ENCODE results near the gene AGPAT3. TPM values are rescaled to one million over a fixed set of nuclear protein-coding genes. Genes with fewer than 3 reads are reported as not detected.

Gene AGPAT3
- total and polyA plus RNA-seq, 2 donors (not counting 3 experiments of a cell fraction or from before 2014, with no cell fraction given), result 39.9 to 76.7 TPM

DNA sequence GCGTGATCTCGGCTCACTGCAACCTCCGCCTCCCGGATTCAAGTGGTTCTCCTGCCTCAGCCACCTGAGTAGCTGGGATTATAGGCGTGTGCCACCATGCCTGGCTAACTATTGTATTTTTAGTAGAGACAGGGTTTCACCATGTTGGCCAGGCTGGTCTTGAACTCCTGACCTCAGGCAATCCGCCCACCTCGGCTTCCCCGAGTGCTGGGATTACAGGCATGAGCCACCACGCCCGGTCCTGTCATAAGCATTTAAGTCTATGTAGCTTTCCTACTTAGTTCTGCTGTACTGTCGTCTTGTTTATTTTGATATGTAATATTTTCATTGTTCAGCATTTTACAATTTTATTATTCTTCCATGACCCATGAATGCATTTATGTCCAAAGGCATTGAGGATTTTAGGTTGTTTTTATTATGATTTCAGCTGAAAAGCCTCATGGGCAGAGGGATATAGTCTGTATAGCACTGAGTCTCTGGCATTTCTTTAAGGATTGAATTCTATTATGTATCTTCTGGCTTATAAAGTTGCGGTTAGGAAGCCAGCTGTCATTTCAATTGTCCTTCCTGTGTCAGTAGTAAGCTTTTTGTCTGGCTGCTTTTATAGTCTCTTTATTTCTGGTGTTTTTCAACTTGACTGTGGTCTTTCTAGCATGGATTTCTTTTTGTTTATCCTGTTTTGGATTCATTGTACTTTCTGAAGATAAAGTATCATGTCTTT lies 9.2 kb downstream of the AGPAT3 start:
- H3K9me3 ChIP-seq (replicated peaks; ENCODE audit: control insufficient read depth, insufficient read depth, low read length), result no peaks in the 10 kb centered on the region
- dilution Hi-C loops (cut with MboI; ENCODE audit: extremely low pct_ligation_motif_present, low sequenced_read_pairs) (no loop called here), intact Hi-C loops (cut with micrococcal nuclease) (no loop called here)
- no peak for TF ChIP-seq MYC (IDR thresholded peaks at IDR 0.05; ENCODE audit: low read depth, low read length)
- TF ChIP-seq JUN (IDR thresholded peaks at IDR 0.05; ENCODE audit: borderline replicate concordance, insufficient read depth, insufficient read length, low read depth), result no peak
- no peak for TF ChIP-seq FOS (IDR thresholded peaks at IDR 0.05; ENCODE audit: borderline replicate concordance, insufficient read depth, low read length)
- TF ChIP-seq, protein P1, sequence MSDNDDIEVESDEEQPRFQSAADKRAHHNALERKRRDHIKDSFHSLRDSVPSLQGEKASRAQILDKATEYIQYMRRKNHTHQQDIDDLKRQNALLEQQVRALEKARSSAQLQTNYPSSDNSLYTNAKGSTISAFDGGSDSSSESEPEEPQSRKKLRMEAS (IDR thresholded peaks at IDR 0.05; ENCODE audit: insufficient read depth, insufficient read length), result no peak
- TF ChIP-seq, protein P2, sequence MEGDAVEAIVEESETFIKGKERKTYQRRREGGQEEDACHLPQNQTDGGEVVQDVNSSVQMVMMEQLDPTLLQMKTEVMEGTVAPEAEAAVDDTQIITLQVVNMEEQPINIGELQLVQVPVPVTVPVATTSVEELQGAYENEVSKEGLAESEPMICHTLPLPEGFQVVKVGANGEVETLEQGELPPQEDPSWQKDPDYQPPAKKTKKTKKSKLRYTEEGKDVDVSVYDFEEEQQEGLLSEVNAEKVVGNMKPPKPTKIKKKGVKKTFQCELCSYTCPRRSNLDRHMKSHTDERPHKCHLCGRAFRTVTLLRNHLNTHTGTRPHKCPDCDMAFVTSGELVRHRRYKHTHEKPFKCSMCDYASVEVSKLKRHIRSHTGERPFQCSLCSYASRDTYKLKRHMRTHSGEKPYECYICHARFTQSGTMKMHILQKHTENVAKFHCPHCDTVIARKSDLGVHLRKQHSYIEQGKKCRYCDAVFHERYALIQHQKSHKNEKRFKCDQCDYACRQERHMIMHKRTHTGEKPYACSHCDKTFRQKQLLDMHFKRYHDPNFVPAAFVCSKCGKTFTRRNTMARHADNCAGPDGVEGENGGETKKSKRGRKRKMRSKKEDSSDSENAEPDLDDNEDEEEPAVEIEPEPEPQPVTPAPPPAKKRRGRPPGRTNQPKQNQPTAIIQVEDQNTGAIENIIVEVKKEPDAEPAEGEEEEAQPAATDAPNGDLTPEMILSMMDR (IDR thresholded peaks at IDR 0.05; ENCODE audit: extremely low read depth in 1 of 2, insufficient read depth in 1 of 2, low read depth in 1 of 2, low read length in 2 of 2), result no peak
- no peak for TF ChIP-seq EZH2 (IDR thresholded peaks at IDR 0.05; ENCODE audit: borderline replicate concordance, low read depth, low read length, severe bottlenecking)
- no peak for TF ChIP-seq POLR2A (IDR thresholded peaks at IDR 0.05; ENCODE audit: low read depth, low read length)
- no peak for TF ChIP-seq GATA2 (IDR thresholded peaks at IDR 0.05; ENCODE audit: insufficient read depth, insufficient read length, low read depth, low read length)
- no peak overlapping the region for H3K4me3 ChIP-seq (replicated peaks in 1 of 3; ENCODE audit: insufficient read depth in 1 of 3, low read depth in 1 of 3, low read length in 3 of 3)
- H2AFZ ChIP-seq (ENCODE audit: low read depth, low read length), result no peak overlapping the region
- DNase-seq (ENCODE audit: low read depth, low spot score) (peak; percentile 31), FAIRE-seq (no peak)
- peaks cover 1 to 7% of the 10 kb centered on the region in 2 experiments for H3K36me3 ChIP-seq (ENCODE audit: control insufficient read depth in 2 of 2, extremely low read depth in 1 of 2, insufficient read depth in 2 of 2, low read length in 2 of 2)
- no peaks in the 10 kb centered on the region for H4K20me1 ChIP-seq (replicated peaks; ENCODE audit: control insufficient read depth, extremely low read depth, insufficient read depth, low read length)
- no peak overlapping the region for H3K27ac ChIP-seq (ENCODE audit: insufficient read depth, low read depth, low read length)
- no peaks in the 10 kb centered on the region for H3K4me1 ChIP-seq (ENCODE audit: control insufficient read depth, extremely low read depth, insufficient read depth, low read length)
- no peaks in the 10 kb centered on the region for H3K9me1 ChIP-seq (replicated peaks; ENCODE audit: control insufficient read depth, extremely low read depth, insufficient read depth, low read length)
- no peak overlapping the region for H3K4me2 ChIP-seq (ENCODE audit: insufficient read depth, low read length)
- H3K79me2 ChIP-seq (ENCODE audit: control insufficient read depth, insufficient read depth, low read length), result peaks cover 56% of the 10 kb centered on the region
- H3K9ac ChIP-seq (replicated peaks; ENCODE audit: extremely low read depth, insufficient read depth, low read length), result no peak overlapping the region
- no TSS peak for BruUV-seq (replicated peaks)
- CTCF ChIA-PET, result interaction anchor here (1.0 to 1.4 kb wide), 3 partner anchors 12 to 101 kb away, joined by 3 to 4 read pairs (median 3); no protein-coding TSS in a partner anchor
- POLR2A ChIA-PET, result interaction anchor here (0.6 kb wide), 1 partner anchor 19 kb away, joined by 4 read pairs; no protein-coding TSS in a partner anchor
- no peaks in the 10 kb centered on the region for H3K27me3 ChIP-seq (ENCODE audit: control insufficient read depth in 2 of 2, insufficient read depth in 2 of 2, low read length in 2 of 2)
